Osteoblast (primary cell): Measurements from ENCODE around the gene HS6ST3. TPM values are rescaled to one million over a fixed set of nuclear protein-coding genes. Genes with fewer than 3 reads are reported as not detected.

ENCODE experiments used
- DNase-seq: peaks from one replicate; pipeline ENCODE4 v3.0.0; 2011; ENCODE audit warnings: low spot score, mixed read lengths; ENCODE audit not compliant: insufficient read length; ENCODE audit errors: missing footprints
- H2AFZ ChIP-seq: 2 replicates; pipeline ENCODE4 v1.6.0; 2011; ENCODE audit warnings: mild to moderate bottlenecking, low read length
- H3K27ac ChIP-seq: 2 replicates; pipeline ENCODE4 v1.5.1; 2011; ENCODE audit warnings: mild to moderate bottlenecking, low read depth, low read length, moderate library complexity
- H3K27me3 ChIP-seq: 2 replicates; pipeline ENCODE4 v1.6.0; 2012; ENCODE audit warnings: mild to moderate bottlenecking, control low read depth, inconsistent platforms, low read length, moderate library complexity; ENCODE audit not compliant: insufficient read depth
- H3K36me3 ChIP-seq: 2 replicates; pipeline ENCODE4 v1.5.1; 2011; ENCODE audit warnings: mild to moderate bottlenecking, low read length, control low read depth, moderate library complexity; ENCODE audit not compliant: insufficient read depth
- H3K4me1 ChIP-seq: 2 replicates; pipeline ENCODE4 v1.5.1; 2011; ENCODE audit warnings: mild to moderate bottlenecking, low read length, control low read depth, moderate library complexity; ENCODE audit not compliant: insufficient read depth
- H3K4me2 ChIP-seq: 2 replicates; pipeline ENCODE4 v1.6.0; 2011; ENCODE audit warnings: mild to moderate bottlenecking, low read length; ENCODE audit not compliant: insufficient read depth
- H3K4me3 ChIP-seq: fragments of 200-600 bp; sonication (generic); 3 replicates; pipeline ENCODE4 v1.5.1; 2012; ENCODE audit warnings: mild to moderate bottlenecking, low read length, inconsistent platforms; ENCODE audit not compliant: insufficient read depth
- H3K79me2 ChIP-seq: 2 replicates; pipeline ENCODE4 v1.6.0; 2012; ENCODE audit warnings: mild to moderate bottlenecking, low read length, control low read depth, inconsistent platforms; ENCODE audit not compliant: insufficient read depth
- H3K9me3 ChIP-seq: 2 replicates; pipeline ENCODE4 v1.5.1; 2011; ENCODE audit warnings: low read depth, low read length, control low read depth
- H4K20me1 ChIP-seq: 2 replicates; pipeline ENCODE4 v1.6.0; 2012; ENCODE audit warnings: mild to moderate bottlenecking, low read length, control low read depth; ENCODE audit not compliant: insufficient read depth
- total RNA-seq: library from RNA; depleted of rRNA; stranded (reverse); fragments of >200 nt; gene quantifications from 2 replicates; pipeline ENCODE4 v1.2.3, GENCODE V29; 2012
- TF ChIP-seq, protein P1 (sequence below): IDR thresholded peaks from 2 replicates; pipeline ENCODE4 v1.5.1; 2011; ENCODE audit warnings: mild to moderate bottlenecking, low read depth, low read length, moderate library complexity; ENCODE audit errors: extremely low read depth

Gene HS6ST3
- total RNA-seq, 1 donor = not detected

DNA sequence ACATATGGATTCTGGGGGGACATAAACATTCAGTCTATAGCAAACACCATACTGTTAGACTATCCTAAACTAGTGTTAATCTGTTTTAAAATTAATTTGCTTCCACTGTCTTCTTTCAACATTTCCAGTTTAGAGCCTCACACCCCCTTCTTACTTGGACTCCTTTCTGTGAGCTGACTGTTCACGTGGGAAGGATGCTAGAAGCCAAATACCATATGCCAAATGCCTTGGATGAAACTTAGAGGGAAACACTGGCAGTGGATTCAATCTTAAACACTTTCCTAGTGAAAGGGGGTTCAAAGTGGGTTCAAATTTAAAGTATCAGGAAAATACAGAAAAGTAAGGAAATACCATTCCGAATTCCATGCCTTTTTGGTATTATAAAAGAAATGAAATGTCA lies 113.6 kb downstream of the HS6ST3 start:
- no peaks in the 10 kb centered on the region for H3K36me3 ChIP-seq
- no peaks in the 10 kb centered on the region for H3K4me1 ChIP-seq
- H3K4me3 ChIP-seq = no peak overlapping the region
- no peak overlapping the region for H3K27ac ChIP-seq
- no peaks in the 10 kb centered on the region for H3K79me2 ChIP-seq
- no peak for DNase-seq
- no peaks in the 10 kb centered on the region for H4K20me1 ChIP-seq
- H3K4me2 ChIP-seq = no peak overlapping the region
- H3K27me3 ChIP-seq = no peaks in the 10 kb centered on the region
- TF ChIP-seq, protein P1, sequence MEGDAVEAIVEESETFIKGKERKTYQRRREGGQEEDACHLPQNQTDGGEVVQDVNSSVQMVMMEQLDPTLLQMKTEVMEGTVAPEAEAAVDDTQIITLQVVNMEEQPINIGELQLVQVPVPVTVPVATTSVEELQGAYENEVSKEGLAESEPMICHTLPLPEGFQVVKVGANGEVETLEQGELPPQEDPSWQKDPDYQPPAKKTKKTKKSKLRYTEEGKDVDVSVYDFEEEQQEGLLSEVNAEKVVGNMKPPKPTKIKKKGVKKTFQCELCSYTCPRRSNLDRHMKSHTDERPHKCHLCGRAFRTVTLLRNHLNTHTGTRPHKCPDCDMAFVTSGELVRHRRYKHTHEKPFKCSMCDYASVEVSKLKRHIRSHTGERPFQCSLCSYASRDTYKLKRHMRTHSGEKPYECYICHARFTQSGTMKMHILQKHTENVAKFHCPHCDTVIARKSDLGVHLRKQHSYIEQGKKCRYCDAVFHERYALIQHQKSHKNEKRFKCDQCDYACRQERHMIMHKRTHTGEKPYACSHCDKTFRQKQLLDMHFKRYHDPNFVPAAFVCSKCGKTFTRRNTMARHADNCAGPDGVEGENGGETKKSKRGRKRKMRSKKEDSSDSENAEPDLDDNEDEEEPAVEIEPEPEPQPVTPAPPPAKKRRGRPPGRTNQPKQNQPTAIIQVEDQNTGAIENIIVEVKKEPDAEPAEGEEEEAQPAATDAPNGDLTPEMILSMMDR = no peak
- H3K9me3 ChIP-seq = peaks cover 3% of the 10 kb centered on the region
- no peak overlapping the region for H2AFZ ChIP-seq

DNA sequence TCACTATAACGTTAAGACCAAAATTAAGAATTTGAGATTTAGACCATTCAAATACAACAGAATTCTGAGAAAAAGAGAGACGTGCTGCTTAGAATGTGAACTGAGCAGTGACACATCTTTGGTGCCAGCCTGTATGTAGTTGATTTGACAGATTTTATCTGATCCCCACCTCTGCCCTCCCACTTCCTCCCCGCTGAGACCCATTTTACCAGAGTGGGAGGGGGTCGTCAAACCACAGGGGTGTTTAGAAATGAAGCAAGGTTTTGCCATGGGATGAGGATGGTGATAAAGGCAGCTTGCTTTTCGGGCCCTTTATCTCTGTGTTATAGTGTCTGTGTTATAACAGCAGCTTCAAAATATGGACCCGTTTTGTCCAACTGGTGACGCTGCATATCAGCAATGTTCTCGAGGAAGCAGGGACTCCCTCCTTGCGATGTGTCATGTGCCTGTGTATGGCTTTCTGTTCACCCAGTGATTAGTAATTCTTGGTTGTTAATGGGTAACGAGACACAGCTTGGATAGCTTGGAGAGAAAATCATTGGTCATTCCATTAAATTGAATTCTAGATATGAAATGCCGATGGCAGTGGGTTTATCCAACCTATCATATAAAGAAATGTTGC lies 125.0 kb downstream of the HS6ST3 start:
- TF ChIP-seq, protein P1 = no peak
- DNase-seq = no peak

DNA sequence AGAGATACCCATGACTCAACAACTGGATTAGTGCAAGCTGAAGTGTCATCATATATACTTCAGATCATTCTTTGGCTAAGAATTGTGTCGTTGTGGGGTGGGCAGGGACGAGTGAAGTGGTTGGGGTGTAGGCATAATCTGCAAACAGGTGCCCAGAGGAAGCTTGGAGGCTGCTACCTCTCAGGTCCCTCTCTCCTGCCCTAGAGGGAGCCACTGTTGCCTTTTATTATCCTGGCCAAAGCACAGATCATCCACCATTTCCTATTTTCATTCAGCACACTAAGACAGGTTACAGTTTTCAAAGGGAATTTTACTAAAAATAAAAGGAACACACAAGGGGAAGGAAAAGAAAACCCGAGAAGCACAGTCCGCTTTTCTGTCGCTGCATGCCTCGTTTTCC lies 126.6 kb downstream of the HS6ST3 start:
- Histone ChIP-seq H3K36me3 (no peaks in the 10 kb centered on the region), H3K4me3 (no peak overlapping the region), H2AFZ (no peak overlapping the region), H4K20me1 (no peaks in the 10 kb centered on the region), H3K27me3 (no peaks in the 10 kb centered on the region), H3K27ac (no peak overlapping the region), H3K4me1 (no peaks in the 10 kb centered on the region), H3K4me2 (no peak overlapping the region), H3K9me3 (no peaks in the 10 kb centered on the region), H3K79me2 (no peaks in the 10 kb centered on the region)
- DNase-seq = no peak
- TF ChIP-seq, protein P1 = no peak

More for the DNA sequence above, 125.0 kb downstream of the HS6ST3 start:
- Histone ChIP-seq H3K4me3 (no peak overlapping the region), H2AFZ (no peak overlapping the region), H3K9me3 (no peaks in the 10 kb centered on the region), H3K79me2 (no peaks in the 10 kb centered on the region), H3K36me3 (no peaks in the 10 kb centered on the region), H3K4me2 (no peak overlapping the region), H3K27ac (no peak overlapping the region), H3K4me1 (no peaks in the 10 kb centered on the region), H3K27me3 (no peaks in the 10 kb centered on the region), H4K20me1 (no peaks in the 10 kb centered on the region)

DNA sequence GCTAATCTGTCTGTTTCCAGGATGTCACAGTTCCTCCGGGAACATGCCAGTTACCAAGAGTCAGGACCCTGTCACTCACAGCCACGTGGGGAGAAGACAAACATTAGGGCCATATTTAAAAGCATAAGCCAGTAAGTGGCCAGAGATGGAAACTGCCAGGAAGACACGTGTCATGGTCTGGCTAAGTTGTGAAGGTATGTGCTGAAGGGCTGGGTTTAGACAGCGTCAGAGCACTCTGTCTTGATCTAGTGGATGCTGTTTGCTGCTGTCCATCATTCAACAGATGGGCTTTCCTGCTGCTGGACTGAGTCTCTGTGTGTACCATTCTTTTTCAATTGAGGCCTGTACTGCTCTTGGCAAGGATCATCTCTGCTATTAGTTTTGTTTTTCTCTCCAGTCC lies 128.6 kb downstream of the HS6ST3 start:
- H2AFZ ChIP-seq = no peak overlapping the region
- no peaks in the 10 kb centered on the region for H3K27me3 ChIP-seq
- no peaks in the 10 kb centered on the region for H3K9me3 ChIP-seq
- H3K79me2 ChIP-seq = no peaks in the 10 kb centered on the region
- TF ChIP-seq, protein P1 = no peak
- no peak overlapping the region for H3K4me2 ChIP-seq
- no peak overlapping the region for H3K27ac ChIP-seq
- no peaks in the 10 kb centered on the region for H3K36me3 ChIP-seq
- no peak overlapping the region for H3K4me3 ChIP-seq
- H4K20me1 ChIP-seq = no peaks in the 10 kb centered on the region
- DNase-seq = no peak
- no peaks in the 10 kb centered on the region for H3K4me1 ChIP-seq
